Hematopoietic multipotent progenitor cell treated with erythropoietin and hydrocortisone succinate and interleukin-3 and kit ligand, for 15 days (in vitro differentiated cells): ENCODE measurements around the gene SAP30.
A peak's percentile ranks its signal among the peaks of the same experiment; 100 is the strongest.

Experiments
- DNase-seq: peaks from one replicate; pipeline ENCODE4 v3.0.0-alpha.2; 2015; ENCODE audit warnings: low spot score

The SAP30 gene, protein sequence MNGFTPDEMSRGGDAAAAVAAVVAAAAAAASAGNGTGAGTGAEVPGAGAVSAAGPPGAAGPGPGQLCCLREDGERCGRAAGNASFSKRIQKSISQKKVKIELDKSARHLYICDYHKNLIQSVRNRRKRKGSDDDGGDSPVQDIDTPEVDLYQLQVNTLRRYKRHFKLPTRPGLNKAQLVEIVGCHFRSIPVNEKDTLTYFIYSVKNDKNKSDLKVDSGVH

DNA sequence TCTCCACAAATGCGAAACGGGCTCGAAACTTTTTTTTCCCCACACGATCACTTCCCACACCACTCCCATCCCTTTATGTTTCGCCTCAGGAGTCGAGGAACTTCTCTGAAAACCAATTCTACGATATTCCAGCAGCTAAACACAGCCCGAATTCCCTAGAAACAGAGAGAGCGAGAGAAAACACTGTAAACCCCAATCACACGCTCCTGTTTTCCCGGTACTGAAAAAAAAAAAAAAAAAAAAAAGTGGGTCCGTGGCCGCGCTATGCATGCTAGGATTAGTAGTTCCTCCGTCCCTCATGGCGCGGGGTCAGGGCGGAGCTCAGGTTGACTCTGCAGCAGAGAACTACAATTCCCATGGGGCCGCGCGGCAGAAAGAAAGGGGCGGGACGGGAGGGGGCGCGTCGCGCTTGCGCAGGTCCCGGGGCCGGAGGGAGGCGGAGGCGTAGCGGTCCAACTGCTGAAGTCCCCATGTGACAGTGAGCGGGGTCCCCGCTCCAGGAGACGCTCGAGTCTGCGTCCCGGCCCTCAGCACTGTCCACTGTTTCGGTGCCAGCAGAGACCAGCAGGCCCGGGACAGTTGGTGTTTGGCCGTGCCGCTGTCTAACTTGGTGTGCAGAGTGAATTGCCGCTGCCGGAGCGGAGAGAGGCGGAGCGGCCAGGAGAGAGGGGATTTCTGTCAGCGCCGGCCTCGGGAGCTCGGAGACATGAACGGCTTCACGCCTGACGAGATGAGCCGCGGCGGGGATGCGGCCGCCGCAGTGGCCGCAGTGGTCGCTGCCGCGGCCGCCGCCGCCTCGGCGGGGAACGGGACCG, at the start of gene SAP30:
Gene SAP30 (plus strand): TSS at position 478 of the 815 bp plus-strand sequence. CDS start 229 bp downstream, at position 707.
- DNase-seq: peak; percentile 98

DNA sequence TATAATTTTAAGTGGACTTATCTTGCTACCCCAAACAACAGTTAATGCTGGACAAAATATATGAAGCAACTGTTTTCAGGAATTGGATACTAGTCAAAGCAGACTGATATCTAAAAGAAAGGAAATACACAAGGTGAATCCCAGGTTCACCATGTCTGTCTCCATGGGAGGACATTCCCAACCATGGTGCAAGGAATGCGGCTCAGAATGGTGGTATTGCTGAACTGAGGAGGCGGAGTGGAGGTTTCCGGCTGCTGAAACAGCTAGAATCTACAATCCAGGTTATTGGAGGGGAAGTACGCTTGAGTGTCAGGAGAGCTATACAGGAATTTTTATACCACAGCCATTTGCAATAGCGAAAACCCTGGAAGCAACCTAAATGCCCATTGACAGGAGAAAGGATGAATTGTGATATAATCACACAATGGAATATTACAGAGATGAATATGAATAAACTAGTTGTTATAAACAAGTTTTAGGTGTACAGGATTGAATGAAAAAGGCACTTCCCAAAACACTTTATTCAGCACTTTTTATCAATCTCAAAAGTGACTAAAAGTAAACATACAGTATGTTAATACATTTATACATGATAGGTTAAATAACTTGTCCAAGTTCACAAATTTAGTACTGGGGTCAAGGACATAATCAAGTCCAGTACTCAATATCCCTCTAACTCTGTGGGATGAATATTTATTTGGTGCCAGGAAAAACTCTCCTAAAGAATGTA, 45.6 kb upstream of the SAP30 start:
- DNase-seq: no peak

DNA sequence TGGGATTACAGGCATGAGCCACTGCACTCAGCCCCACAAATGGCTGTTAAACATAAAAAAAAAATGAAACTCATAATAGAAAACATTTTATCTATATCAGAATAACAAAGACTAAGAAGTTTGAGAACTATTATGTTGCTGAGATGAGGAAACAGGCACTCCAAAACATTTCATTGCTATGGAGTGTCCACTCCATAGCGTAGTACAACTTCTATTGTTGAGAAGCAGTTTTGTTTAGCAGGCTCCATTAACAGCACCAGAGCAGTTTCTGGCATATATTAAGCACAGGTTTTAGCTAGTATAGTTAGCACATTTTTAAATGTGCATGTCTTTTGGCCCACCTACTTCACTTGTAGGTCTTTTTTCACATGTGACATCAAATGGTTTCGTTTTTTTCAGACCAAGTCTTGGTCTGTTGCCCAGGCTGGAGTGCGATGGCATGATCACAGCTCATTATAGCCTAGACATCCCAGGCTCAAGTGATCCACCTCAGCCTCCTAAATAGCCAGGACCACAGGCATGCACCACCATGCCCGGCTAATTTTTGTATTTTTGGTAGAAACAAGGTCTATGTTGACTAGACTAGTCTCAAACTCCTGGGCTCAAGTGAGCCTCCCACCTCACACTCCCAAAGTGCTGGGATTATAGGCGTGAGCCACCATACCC, 42.4 kb upstream of the SAP30 start:
- no peak for DNase-seq

DNA sequence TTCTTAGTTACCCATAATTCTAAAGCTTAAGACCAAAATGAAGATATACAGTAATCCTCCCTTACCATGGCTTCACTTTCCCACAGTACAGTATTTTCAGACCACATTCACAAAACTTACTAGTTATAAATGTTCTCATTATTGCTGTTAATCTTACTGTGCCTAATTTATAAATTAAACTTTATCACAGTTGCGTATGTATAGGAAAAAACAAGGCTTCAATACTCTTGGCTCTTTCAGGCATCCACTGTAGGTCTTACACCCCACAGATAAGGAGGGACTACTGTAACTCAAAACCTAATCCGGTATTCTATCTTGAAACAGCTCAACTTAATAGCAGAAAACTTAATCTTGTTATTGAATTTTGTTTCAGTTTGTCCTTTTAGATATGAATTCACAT, 40.2 kb upstream of the SAP30 start:
- no peak for DNase-seq

DNA sequence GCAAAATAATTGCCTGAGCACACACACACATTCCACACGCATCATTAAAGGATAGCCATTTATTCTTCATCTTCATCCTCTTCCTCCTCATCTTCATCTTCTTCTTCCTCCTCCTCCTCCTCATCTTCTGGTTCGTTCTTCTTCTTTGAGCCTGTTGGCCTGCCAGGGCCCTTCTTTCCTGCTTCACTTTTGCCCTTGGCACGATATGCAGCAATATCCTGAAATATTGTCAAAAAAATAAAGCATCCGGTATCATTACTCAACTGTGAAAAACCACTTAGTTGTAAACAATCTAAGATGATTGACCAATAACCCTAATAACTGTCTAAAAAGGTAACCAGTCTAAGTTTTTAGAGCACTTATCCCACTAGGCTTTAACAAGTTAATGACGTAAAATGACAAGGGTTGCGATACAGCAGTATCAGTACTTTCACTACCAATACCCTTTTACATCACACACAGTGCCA, 38.7 kb upstream of the SAP30 start:
- peak; percentile 51 for DNase-seq

DNA sequence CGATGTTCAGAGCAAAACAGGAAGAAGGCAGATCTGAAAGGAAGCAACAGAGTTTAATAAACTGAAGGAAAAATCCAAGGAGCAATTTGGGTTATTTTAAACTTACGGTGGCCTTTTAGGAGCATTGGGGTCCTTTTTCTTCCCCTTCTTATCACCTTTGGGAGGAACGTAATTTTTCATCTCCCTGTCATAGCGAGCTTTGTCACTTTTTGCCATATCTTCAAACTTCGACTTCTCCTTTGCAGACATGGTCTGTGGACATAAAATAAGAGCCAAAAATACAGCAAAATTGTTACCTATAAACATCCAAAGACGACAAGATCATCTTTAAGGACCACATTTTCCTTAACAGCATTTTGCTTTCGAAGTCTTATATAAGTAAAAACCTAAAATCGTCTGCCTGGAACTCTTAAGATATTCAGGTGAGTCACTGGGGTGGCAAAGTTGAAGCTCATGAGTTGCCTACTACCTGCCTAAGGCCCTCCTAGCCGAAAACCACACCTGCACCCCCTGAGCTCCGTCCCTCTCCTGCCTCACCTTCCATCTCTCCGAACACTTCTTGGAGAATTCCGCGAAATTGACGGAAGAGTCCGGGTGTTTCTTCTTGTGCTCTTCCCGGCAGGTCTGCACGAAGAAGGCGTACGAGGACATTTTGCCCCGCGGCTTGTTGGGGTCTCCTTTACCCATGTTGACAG, 37.6 kb upstream of the SAP30 start:
- DNase-seq: peak; percentile 46

DNA sequence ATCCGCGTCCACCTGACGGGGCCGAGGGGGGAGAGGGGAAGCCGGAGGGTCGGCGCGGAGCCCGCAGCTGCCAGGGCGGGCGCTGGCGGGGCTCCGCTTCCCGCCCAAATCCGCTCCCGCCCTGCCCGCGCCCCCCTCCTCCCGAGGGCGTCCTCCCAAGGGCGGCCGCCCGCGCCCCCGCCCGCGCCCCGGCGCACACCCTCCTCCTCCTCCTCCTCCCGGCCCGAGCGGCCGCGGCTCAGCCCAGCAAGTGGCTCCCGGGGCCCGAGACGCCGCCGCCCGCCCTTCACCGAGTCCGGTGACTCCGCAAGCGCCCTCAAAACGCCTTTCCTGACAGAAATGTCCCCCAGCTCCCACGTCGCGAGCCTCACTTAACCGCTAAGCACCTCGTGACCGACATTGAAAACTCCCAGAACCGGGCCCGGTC, 37.1 kb upstream of the SAP30 start:
- peak; percentile 66 for DNase-seq

DNA sequence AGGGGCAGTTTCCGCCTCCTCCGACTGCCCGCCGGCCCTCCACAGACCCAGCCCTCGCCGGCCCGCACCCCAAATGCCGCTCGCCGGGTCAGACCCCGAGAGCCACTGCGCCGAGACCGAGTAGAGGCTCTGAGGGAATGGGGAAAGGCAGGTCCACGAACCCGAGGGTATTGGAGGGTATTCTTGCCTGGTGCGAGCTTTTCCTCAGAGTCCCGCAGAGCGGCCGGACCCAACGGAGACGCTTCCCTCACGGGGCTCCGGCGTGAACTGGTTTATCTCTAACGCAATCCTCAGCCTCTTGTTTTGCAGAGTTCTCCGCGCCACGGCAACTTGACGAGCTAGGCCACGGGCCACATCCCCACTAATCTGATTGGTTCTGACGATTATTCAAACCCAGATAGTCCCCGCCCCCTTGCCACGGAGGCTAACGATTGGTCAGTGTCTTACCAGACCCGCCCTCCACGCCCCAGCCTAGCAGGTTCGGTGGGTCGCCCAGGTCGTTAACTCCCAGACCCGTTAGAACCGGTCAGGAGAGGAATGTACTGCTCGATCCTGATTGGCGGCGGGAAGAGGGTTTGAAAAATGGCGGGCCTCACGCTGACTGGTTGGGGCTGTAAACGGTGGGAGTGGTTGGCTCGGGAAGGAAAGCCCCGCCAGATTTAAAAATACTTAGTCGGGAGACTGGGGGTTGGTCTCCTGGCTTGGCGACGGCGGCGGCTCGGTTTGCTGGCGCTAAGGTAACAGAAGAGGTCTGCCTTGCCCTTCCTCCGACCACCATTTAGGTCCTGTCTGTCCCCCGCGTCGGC, 36.5 kb upstream of the SAP30 start, which contains the start of gene HMGB2:
Gene HMGB2 (minus strand): TSS at position 274 of the 806 bp plus-strand sequence. CDS start 709 bp downstream, outside the sequence.
- peak; percentile 100 for DNase-seq

DNA sequence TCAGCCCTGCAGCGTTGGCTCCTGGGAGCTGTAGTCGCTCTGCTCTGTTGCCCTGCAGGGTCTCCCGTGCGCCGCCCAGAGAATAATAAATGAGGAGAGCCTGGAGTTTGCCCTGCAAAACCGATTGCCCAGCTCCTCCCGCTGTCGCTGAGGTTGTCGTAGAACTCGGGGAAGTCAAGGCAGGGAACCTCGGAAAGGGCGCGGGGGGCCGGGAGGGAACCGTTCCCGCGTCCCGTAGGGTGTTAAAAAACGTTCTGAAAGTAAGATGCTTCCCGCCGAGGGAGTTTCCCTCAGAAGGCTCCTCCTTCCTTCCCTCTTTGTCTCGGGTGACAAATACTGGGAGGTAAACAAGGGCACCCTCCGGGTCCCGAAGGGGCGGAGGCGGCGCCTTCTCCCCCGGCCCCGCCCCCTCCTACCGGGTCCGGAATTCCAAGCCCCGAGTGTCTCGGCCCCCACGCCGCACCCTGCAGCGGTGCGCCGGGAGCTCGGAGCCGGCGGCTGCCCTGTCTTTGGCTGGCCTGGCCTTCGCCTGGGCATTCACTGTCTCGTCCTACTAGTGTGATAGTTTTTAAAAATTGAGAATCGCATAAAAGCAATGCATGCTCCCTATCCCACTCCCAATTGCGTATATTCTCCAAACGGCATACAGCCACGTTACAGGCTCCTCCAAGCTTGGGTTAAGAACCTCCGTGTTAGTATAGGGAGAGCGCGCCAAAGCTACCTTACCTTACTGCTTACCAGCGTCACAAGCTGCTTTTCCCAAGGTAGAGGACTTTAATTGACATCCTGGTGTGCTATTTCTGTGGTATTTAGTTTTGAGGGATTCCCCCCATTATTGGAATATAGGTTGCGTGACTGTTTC, 35.6 kb upstream of the SAP30 start:
- peak; percentile 79 for DNase-seq

DNA sequence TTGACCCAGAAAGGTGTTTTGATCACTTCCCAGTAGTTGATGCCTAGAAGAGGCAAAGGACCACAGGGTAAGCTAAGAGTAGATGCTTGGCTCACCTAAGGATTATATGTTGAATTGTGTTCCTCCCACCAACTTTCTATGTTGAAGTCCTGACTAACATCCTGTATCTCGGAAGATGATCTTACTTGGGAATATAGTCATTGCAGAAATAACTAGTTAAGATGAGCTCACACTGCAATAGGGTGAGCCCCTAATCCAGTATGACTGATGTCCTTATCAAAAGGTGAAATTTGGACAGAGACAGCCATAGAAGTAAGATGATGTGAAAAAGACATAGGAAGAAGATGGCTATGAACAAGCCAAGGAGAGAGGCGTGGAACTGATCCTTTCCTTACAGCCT, 33.3 kb upstream of the SAP30 start:
- no peak for DNase-seq

DNA sequence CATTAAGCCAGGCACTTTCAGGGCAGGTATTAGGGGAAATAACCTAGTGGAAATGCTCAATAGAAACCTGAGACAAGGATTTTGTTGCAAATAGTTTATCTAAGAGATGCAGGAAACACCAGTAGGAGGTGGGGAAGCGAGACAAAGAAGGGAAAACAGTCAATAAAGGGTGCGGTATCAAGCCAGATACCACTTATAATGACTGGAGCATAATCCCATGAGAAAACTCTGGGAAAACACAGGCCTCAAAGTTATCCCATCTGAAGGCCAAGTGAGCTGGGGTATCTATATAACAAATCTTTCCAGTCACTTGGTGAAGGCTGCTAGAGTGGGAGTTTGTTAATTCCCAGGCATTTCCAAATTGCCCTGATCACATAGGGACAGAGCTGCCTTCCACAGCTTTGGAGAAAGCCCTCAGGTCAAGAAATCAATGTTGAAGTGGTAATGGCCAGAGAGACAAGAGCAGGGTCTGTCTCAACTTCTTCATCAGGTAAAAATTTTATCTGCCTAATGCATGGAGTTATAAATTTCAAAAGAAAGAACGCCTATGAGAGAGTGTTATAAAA, 26.8 kb upstream of the SAP30 start:
- no peak for DNase-seq

DNA sequence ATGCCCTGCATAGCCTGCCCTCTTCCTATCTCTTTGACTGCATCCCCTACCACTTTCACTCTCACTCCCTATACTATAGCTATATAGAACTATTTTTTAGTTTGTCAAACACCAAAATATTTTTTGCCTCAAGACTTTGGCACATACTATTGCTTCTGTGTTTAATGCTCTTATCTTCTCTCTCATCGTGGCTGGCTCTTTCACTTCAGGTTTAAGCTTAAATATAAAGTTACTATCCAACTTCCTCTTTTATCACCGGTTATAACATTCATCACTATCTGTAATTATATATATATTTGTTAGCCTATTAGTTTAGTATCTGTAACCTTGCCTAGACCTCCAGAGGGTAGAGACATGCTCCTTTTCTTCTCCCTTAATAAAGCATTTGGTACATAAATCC, 25.1 kb upstream of the SAP30 start:
- no peak for DNase-seq

DNA sequence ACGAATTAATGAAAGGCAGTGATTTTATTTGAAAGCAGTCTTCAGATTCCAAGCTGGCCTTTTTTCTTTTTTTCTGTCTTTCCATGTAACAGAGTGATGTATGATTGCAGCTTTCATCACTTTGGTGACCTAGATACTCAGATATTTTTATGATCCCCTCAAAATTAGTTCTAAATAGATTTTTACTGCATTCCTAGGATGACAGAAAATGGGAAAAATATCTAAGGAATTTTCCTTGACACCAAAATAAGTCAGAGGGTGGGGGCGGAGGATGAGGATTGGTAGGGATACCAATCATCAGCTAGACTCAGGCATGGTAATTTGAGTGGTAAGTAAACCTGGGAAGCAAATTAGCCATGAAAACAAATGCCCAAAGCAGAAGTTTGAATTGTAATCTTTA, 24.7 kb upstream of the SAP30 start:
- DNase-seq: no peak

DNA sequence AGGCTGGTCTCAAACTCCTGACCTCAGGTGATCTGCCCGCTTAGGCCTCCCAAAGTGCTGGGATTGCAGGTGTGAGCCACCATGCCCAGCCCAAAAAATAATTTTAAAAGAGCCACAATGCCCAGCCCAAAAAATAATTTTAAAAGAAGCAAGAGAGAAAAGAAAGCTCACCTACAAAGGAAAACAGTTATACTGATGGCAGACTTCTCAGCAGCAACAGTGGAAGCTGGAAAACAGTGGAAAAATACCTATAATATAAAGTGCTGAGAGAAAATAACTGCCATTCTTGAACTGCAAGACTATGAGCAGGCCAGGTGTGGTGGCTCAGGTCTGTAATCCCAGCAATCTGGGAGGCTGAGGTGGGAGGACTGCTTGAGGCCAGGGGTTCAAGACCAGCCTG, 23.3 kb upstream of the SAP30 start:
- no peak for DNase-seq

DNA sequence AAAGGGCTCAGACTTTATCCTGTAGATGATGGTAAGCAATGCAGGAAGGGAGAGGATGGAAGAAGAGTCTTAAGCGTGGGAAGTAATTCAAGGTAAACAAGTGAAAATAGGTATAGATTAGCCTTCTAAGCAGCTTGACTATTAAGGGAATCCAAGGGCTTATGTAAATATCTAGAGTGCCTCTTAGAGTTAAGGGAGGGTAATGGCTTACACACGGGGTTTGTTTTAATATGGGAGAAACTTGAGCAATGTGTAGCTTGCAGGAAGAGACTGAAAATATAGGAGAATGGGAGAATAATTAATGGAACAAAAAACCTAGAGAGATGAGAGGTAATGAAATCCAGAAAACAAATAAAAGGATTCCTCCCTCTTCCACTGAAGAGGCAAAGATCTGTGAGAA, 12.8 kb upstream of the SAP30 start:
- no peak for DNase-seq

DNA sequence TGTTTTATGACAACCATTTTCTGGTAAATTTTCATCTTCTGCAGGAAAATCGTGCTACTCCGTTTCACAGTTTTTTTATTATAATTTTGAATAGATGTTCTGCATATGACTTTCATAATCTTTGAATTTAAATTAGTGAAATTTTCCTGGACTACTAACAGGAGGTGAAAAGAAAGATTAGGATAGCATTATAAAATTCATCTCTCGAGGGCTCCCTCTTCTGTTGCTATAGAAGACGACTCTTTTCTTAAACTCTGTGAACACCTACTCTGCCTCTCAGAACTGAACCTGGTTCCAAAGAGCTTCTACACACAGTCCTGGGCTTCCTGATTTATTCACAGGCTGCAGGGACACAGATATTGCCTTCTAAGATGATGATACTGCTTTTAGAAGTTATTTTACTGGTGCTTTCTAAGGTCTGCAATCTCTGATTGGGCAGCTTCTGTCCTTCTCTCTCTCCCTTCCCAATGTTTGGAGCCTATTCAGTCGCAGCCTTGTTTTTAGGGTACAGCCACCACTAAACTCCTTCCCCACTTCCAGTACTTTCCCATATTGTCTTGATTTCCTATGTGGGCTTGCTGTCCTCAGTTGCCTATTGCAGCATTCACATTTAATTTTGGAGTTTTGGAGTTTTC, 10.1 kb upstream of the SAP30 start:
- peak; percentile 23 for DNase-seq

DNA sequence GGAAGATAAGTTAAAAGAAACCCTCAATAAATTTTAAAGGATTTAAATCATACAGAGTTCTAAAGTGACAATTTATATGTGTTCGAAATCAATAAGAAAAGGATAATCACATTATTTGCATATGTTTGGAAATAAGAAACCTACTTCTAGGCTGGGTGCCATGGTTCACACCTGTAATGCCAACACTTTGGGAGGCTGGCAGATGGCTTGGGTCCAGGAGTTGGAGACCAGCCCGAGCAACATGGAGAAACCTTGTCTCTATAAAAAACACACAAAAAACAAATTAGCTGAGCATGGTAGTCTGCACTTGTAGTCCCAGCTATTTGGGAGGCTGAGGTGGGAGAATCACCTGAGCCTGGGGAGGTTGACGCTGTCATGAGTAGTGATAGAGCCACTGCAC, 8.1 kb upstream of the SAP30 start:
- no peak for DNase-seq

DNA sequence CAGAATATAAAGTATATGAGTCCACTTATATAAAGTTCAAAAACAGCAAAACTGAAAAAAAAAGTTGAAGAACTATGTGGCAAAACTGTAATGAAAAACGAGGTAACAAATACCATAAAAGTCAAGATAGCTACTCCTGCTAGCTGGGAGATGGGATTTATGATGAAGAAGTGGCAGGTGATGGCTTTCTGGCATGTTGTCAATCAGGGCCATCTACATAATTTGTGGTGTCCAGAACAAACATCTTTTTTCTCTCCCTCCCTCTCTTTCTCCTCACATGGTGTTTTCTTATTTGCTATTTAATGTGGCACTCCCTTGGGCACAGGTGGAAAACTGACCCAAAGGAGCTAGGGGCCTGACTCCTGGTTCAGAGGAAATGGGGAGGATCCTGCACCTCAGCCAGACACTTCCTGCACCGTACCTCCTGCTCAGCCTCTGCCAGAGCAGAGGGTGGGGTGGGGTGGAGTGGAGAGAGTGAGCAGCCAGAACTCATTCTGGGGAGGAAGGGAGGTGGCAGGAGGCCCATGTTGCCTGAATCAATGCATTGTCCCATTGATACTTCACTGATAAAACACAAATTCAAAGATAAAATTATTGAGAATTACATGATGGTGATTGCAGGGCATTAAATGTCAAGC, 5.3 kb upstream of the SAP30 start:
- DNase-seq: no peak
